Measurements from ENCODE around the gene PVR.
A peak's percentile ranks its signal among the peaks of the same experiment; 100 is the strongest.

The PVR gene

GRCh38 chr19:44685877-44686276 lies 42.2 kb downstream of the PVR start:
- Histone ChIP-seq H3K4me3 (ENCODE audit: low read depth, low read length) (no peak overlapping the region), H3K27me3 (replicated peaks) (no peaks in the 10 kb centered on the region), H3K27ac (peak overlapping the region; percentile 64), H3K36me3 (replicated peaks) (no peaks in the 10 kb centered on the region)
- in situ Hi-C loops (cut with HindIII; ENCODE audit: low pct_ligation_motif_present, low sequenced_read_pairs) = no loop called here
- peak; percentile 45 for DNase-seq
- no peak for TF ChIP-seq CTCF (IDR thresholded peaks at IDR 0.05; ENCODE audit: low read depth, low read length, missing control alignments)

GRCh38 chr19:44686896-44687295 lies 43.2 kb downstream of the PVR start:
- in situ Hi-C loops (cut with HindIII; ENCODE audit: low pct_ligation_motif_present, low sequenced_read_pairs) = no loop called here
- Histone ChIP-seq H3K36me3 (replicated peaks) (no peaks in the 10 kb centered on the region), H3K4me3 (ENCODE audit: low read depth, low read length) (no peak overlapping the region), H3K27me3 (replicated peaks) (no peaks in the 10 kb centered on the region), H3K27ac (no peak overlapping the region)
- DNase-seq = no peak
- no peak for TF ChIP-seq CTCF (IDR thresholded peaks at IDR 0.05; ENCODE audit: low read depth, low read length, missing control alignments)

DNA sequence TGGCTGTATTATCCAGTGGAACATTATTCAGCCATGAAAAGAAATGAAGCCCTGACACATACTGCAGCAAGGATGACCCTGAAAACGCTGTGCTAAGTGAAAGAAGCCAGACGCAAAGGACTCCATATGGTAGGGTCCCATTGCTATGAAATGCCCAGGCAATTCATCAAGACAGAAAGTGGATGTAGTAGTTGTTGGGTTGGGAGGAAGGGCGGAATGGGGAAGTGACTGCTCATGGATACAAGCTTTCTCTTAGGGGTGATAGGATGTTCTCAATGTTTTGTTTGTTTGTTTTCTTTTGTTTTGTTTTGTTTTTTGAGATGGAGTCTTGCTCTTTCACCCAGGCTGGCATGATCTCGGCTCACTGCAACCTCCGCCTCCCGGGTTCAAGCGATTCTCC lies 44.2 kb downstream of the PVR start:
- no peaks in the 10 kb centered on the region for H3K36me3 ChIP-seq (replicated peaks)
- no peak overlapping the region for H3K4me3 ChIP-seq (ENCODE audit: low read depth, low read length)
- no peak overlapping the region for H3K27ac ChIP-seq
- H3K27me3 ChIP-seq (replicated peaks) = no peaks in the 10 kb centered on the region
- in situ Hi-C loops (cut with HindIII; ENCODE audit: low pct_ligation_motif_present, low sequenced_read_pairs) = no loop called here
- no peak for TF ChIP-seq CTCF (IDR thresholded peaks at IDR 0.05; ENCODE audit: low read depth, low read length, missing control alignments)
- DNase-seq = no peak

DNA sequence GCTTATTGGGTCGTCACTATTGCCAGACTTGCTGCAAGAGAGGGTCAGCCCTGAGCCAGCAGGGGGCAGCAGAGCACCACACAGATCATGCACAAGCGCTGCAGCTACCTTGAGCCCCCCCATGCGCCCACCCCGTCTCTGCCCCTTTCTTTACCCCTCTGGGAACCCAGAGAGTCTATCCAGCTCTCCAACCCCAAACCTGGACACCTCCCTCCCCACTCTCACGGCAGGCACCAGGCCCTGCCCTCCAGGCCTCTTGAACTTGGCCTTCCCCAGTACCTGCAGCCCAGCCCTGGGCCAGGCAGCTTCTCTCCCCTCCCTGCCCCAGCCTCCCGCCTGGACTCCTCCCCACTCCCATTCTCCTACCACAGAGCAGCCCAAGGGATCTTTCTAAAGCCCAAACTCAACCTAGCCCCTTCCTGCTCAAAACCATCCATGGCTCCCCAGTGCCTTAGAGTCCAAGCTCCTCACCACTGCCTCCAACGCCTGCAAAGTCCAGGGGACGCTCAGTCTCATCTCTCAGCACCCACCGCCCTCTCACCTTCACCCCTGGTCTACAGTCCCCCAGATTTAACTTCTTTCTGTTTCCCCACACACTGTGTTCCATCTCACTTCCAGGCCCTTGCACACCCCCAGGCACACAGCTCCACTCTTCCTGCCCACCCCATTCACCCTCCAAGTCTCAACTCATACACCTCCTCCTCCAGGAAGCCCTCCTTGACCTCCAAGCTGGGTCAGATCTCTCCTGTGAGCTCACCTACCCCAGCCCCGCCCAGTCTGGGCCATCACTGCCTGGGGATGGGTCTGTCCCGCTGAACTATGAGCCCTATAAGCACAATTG lies 45.8 kb downstream of the PVR start:
- in situ Hi-C loops (cut with HindIII; ENCODE audit: low pct_ligation_motif_present, low sequenced_read_pairs) = no loop called here

GRCh38 chr19:44690131-44690440 lies 46.4 kb downstream of the PVR start:
- H3K36me3 ChIP-seq (replicated peaks) = no peaks in the 10 kb centered on the region
- in situ Hi-C loops (cut with HindIII; ENCODE audit: low pct_ligation_motif_present, low sequenced_read_pairs) = no loop called here
- no peak overlapping the region for H3K4me3 ChIP-seq (ENCODE audit: low read depth, low read length)
- no peak for TF ChIP-seq CTCF (IDR thresholded peaks at IDR 0.05; ENCODE audit: low read depth, low read length, missing control alignments)
- H3K27me3 ChIP-seq (replicated peaks) = no peaks in the 10 kb centered on the region
- DNase-seq = no peak
- no peak overlapping the region for H3K27ac ChIP-seq

More for the DNA sequence above, 45.8 kb downstream of the PVR start:
- peak; percentile 60 for DNase-seq
- TF ChIP-seq CTCF (IDR thresholded peaks at IDR 0.05; ENCODE audit: low read depth, low read length, missing control alignments) = peak; percentile 98
- Histone ChIP-seq H3K36me3 (replicated peaks) (no peaks in the 10 kb centered on the region), H3K27ac (no peak overlapping the region), H3K27me3 (replicated peaks) (no peaks in the 10 kb centered on the region), H3K4me3 (ENCODE audit: low read depth, low read length) (no peak overlapping the region)

DNA sequence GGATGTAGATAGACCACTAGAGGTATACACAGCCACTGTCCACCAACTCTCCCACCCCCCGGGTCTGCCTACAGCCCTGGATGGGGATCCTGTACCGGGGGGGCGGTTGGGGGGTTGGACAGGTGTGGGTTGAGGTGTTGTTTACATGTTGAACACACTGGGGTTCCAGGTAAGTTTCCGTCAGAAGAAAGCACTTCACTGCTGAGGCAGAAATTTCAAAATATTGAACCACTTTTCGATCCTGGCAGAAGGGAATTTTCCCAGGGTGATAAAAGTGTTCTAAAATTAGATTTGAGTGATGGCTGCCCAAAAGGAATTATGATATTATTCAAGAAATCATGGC lies 48.6 kb downstream of the PVR start:
- in situ Hi-C loops (cut with HindIII; ENCODE audit: low pct_ligation_motif_present, low sequenced_read_pairs) = no loop called here

More for the DNA sequence above, 48.6 kb downstream of the PVR start:
- no peak for DNase-seq
- no peaks in the 10 kb centered on the region for H3K27me3 ChIP-seq (replicated peaks)
- no peaks in the 10 kb centered on the region for H3K36me3 ChIP-seq (replicated peaks)
- no peak for TF ChIP-seq CTCF (IDR thresholded peaks at IDR 0.05; ENCODE audit: low read depth, low read length, missing control alignments)
- peak overlapping the region; percentile 83 for H3K27ac ChIP-seq
- H3K4me3 ChIP-seq (ENCODE audit: low read depth, low read length) = no peak overlapping the region

All from brain microvascular endothelial cell (primary cell).